HG03354 (cell line): Measurements from ENCODE around the gene GALR1.
"Not testable (repeated sequence)": the region's sequence is repeated elsewhere in the genome, so short reads cannot be mapped to it uniquely, and the experiment has no call there.

Experiments used
- ATAC-seq: cut with Tn5 transposase; IDR thresholded peaks from one replicate; pipeline ENCODE4 v1.9.1; 2021; ENCODE audit warnings: mild to moderate bottlenecking; ENCODE audit not compliant: unreplicated experiment, poor library complexity, severe bottlenecking

Gene GALR1

GRCh38 chr18:77248873-77249568 is 627 bp upstream of the GALR1 start:
- no peak for ATAC-seq

- no peak for ATAC-seq
Observed at GRCh38 chr18:77250501-77250925, 865 bp downstream of the GALR1 start.

DNA sequence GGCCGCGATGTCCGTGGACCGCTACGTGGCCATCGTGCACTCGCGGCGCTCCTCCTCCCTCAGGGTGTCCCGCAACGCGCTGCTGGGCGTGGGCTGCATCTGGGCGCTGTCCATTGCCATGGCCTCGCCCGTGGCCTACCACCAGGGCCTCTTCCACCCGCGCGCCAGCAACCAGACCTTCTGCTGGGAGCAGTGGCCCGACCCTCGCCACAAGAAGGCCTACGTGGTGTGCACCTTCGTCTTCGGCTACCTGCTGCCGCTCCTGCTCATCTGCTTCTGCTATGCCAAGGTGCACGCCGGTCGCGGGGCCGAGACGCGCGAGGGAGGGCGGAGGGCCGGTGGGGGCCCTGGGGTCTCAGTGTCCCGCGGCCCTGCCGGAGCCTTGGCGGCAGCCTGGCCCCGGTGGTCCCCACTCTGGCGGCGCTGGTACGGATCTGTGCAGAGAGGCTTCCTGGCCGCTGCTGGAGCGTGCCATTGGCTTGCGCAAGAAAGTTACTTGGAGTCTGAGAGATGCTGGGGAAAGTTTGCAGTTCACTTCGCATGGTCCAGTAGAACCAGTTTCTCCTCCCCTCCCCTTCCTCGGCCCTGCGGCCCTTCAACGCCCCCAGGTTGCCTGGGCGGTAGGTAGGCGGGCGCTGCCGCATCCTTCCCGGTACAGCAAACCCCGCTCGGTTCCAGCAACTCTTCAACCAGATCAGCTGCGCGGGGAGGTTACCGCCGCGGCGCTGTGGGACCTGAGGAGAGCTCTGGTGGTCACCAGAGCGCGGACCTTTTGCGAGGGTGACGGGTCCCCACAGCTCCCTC is 1.5 kb downstream of the GALR1 start:
- no peak for ATAC-seq

- no peak for ATAC-seq
Observed at GRCh38 chr18:77251730-77252050, 2.0 kb downstream of the GALR1 start.

- ATAC-seq: no peak
Observed at GRCh38 chr18:77254711-77255405, 5.2 kb downstream of the GALR1 start.

DNA sequence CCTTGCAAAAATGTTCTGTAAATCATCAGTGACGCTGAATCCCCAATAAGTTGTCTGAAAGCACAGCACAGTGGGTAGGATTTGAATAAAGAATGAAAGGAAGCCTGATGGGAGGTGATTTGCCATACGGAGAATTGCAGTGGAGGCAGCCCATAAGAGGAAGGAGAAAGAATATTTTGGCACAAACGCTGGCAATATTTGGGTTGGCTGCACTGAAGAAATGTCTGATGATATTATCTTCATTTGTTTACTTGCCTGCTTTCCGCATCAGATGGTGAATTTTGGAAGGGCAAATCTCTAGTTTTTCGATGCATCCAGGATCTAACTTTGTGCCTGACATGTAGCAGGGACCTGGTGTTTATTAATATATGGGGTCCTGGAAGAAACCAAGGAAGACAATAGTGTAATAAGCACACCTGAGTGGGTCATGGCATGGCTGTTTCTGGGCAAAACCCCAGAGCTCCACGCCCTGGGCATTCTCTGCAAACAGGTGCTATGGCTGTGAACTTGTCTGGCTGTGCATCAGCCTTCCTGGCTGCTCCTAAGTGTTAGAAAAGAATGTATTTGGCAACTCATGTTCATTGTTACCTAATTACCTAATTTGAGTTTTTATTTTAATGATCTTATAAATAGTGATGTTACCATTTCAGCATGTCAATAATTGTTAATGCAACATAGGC is 5.9 kb downstream of the GALR1 start:
- no peak for ATAC-seq

DNA sequence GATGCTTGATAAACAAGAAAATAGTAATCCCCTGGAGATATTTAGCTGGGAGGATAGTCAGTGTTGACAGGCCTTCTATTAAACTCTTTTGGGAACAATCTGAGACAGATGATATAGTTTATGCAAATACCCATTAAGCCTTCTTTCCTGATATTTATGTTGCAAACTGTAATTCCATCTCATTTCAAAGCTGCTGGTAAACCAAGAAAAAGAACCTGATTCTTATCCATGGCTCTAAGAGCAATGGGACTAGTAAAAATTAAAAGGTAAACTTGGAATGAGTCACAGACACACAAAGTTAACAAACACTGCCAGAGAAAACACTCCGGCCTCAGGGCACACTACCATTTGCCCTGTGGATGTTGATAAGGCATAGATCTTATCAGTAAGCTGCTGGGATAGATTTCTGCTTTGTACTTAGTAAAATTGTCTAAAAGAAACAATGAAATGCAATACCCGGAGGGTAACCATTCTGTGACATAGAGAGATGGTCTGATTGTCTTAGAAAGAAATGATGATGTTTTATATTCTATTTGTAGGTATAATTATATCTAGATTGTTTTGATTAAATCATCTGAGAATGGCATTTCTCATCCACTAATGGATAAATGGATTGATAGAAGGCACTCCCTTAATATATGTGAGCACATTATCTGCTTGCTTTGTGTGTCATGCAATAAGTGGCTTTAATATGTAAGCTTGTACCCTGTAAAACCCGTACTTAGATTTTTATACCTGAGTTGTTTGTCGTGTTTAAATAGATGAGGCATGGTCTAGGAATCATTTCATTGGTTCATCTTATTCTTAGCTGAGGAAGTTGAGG is 13.2 kb downstream of the GALR1 start:
- ATAC-seq: no peak

- no peak for ATAC-seq
Observed at GRCh38 chr18:77263466-77263763, 13.8 kb downstream of the GALR1 start.

GRCh38 chr18:77267969-77268368 is 18.3 kb downstream of the GALR1 start:
- no peak for ATAC-seq

DNA sequence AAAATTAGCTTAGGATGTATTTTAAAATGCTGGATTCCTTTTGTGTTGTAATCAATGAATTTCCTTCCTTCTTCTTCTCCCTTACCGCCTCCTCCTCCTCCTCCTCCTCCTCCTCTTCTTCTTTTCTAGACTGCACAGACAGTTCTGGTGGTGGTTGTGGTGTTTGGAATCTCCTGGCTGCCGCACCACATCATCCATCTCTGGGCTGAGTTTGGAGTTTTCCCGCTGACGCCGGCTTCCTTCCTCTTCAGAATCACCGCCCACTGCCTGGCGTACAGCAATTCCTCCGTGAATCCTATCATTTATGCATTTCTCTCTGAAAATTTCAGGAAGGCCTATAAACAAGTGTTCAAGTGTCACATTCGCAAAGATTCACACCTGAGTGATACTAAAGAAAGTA is 18.8 kb downstream of the GALR1 start:
- no peak for ATAC-seq

GRCh38 chr18:77271576-77272481 is 22.2 kb downstream of the GALR1 start:
- no peak for ATAC-seq

- ATAC-seq: not testable (repeated sequence)
Observed at GRCh38 chr18:77290841-77291240, 41.2 kb downstream of the GALR1 start.

DNA sequence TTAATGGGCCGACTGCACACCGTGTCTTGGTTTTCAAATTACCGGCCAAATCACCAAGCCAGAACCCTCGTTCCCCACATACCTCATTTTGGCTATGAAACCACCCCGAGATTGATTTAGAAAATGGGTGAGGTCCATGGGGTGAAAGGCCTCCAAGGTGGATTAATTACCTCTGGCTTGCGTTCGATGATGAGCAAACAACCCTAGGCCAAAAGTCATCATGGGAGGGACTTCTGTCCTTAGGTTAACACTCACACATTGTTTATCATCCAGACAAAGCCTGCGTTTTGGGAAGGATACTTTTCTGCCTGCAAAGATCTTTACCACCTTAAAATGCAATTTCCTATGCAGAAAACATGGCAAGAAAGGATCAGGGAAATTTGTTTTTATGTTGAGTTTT is 48.5 kb downstream of the GALR1 start:
- no peak for ATAC-seq

- no peak for ATAC-seq
Observed at GRCh38 chr18:77299706-77300105, 50.1 kb downstream of the GALR1 start.

- no peak for ATAC-seq
Observed at GRCh38 chr18:77300579-77300978, 50.9 kb downstream of the GALR1 start.

DNA sequence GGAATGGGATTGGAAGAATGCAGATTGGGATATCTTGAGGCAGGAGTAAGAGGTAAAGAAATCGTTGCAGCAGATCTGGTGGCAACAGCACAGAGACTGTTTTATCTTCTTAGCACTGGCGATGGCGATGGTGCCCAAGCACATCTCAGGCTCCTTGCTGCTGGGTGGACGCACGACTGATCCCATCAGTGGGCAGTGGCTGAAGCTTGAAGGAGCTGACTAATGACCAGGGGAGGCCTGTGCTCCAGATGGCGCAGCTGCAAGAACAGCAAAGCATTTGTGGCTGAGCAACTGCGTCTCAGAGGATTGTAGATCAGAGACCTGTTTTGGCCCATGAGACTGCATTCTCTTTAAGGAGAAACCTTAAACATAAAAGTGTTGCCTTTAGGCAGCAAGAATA is 54.6 kb downstream of the GALR1 start:
- no peak for ATAC-seq

DNA sequence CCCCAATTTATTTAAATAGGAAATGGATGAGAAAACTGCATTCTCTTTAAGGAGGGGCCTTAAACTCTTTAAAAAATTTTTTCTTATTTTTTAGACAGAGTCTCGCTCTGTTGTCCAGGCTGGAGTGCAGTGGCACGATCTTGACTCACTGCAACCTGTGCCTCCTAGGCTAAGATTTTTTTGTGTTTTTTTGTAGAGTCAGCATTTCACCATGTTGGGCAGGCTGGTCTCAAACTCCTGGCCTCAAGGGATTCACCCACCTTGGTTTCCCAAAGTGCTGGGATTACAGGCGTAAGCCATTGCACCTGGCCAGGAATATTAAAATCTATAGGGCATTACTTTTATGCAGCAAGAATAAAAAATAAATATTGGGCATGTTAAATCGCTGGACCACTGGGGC is 56.0 kb downstream of the GALR1 start:
- ATAC-seq: no peak

DNA sequence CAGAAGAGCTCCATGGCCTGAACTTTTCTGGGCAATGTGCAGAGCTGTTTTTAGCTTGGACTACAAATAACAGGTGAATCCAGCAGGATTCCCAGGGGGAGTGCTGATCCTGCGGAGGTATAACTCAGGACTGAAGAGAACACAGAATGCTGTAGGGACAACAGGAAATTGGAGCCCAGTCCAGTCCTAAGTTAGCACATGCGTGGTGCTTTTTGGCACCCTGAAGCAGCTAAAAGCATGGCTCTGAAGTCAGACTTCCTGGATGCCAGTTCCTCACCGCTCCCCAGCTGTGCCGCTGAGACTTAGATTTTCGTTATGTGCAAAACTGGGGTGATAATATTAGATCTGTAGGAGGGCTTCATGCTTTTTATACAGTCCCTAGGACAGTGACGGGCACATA is 58.6 kb downstream of the GALR1 start:
- ATAC-seq: no peak

GRCh38 chr18:77314511-77314910 is 64.9 kb downstream of the GALR1 start:
- no peak for ATAC-seq
